ENCODE data around the gene RIPK3.

- TF ChIP-seq MAX (IDR thresholded peaks at IDR 0.05) (no peak), EZH2 (IDR thresholded peaks at IDR 0.05; ENCODE audit: low read depth, low read length, severe bottlenecking) (no peak), POLR2AphosphoS5 (IDR thresholded peaks at IDR 0.05; ENCODE audit: low read depth, low read length) (no peak), CTCF (IDR thresholded peaks at IDR 0.05; ENCODE audit: control extremely low read depth in 1 of 3, insufficient read depth in 1 of 3, low read depth in 1 of 3, low read length in 3 of 3) (peak in 2 of 3 experiments; percentile 61 to 68; a peak in 3 of 4 replicates), JUN (IDR thresholded peaks at IDR 0.05; ENCODE audit: low read depth, low read length) (no peak), NRF1 (IDR thresholded peaks at IDR 0.05; ENCODE audit: low read depth, low read length) (no peak), POLR2A (IDR thresholded peaks at IDR 0.05; ENCODE audit: control extremely low read depth in 1 of 2, low read depth in 2 of 2, low read length in 2 of 2) (no peak), CBX8 (IDR thresholded peaks at IDR 0.05; ENCODE audit: borderline replicate concordance, low read depth, low read length) (no peak), SUZ12 (IDR thresholded peaks at IDR 0.05; ENCODE audit: low read length) (no peak), RNF2 (IDR thresholded peaks at IDR 0.05; ENCODE audit: borderline replicate concordance, low read depth, low read length, missing control alignments, poor library complexity, severe bottlenecking) (no peak), EGR1 (IDR thresholded peaks at IDR 0.05; ENCODE audit: borderline replicate concordance, low read depth, low read length) (no peak), HDAC6 (IDR thresholded peaks at IDR 0.05; ENCODE audit: low read depth, low read length) (no peak)
Observed at GRCh38 chr14:24297190-24297964, 42.4 kb downstream of the RIPK3 start.
